GM21576 (cell line): ENCODE measurements around the gene TNRC6C.
"Not testable (repeated sequence)": the region's sequence is repeated elsewhere in the genome, so short reads cannot be mapped to it uniquely, and the experiment has no call there.

Experiments used
- ATAC-seq: cut with Tn5 transposase; IDR thresholded peaks from one replicate; pipeline ENCODE4 v1.9.1; 2021; ENCODE audit warnings: mild to moderate bottlenecking, moderate library complexity; ENCODE audit not compliant: unreplicated experiment

The TNRC6C gene

GRCh38 chr17:78040440-78041385 lies 82.2 kb downstream of the TNRC6C start:
- no peak for ATAC-seq

DNA sequence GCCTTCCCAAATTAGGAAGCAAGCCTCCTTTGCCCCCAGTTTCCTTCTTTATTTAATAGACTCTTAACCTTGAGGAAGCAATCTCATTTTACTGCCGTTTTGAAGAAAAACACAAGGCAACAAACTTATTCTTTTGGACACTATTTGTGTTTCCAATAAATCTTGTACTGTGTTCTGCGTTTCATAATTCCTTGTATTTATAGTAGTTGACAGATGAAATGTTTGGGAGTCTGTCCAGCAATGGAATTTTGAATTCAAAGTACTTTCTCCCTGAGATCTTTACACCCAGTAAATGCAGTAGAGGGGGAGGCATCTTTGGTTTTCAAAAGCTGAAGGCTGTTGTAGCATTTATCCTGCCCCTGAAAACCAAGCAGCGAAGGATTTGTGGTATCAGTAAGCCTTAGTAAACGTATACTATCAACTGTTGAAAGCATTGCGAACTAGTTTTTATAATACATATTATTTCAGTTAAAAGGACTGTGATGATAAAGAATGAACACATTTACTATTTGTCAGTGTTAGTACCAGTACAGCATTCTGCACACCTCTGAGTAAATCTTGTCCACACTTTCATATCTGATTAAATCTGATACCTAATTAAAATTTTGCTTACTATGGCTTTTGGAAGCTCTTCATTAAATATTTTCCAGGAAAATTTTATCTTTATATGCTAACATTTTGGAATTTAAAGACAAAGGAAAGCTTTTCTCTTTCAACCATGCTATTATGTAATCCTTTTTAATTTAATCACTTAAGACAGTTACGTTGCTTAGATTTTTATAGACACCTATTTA lies 83.1 kb downstream of the TNRC6C start:
- ATAC-seq = no peak

DNA sequence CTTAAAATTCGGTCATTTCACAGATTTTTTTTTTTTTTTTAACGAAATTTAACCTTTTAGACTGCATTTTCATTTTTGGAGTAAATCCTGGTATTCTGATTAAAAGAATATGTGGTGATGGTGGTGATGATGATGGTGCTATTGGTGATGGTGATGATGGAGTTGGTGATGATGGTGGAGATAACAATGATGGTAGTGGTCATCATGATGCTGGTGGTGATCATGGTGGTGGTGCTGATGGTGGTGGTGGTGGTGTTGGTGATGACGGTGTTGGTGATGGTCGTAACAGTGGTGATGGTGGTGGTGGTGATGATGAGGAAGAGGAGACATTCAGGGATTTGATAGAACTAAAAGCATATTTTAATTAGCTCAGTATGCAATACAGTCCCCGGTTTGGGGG lies 84.0 kb downstream of the TNRC6C start:
- no peak for ATAC-seq

GRCh38 chr17:78043031-78043430 lies 84.5 kb downstream of the TNRC6C start:
- no peak for ATAC-seq

DNA sequence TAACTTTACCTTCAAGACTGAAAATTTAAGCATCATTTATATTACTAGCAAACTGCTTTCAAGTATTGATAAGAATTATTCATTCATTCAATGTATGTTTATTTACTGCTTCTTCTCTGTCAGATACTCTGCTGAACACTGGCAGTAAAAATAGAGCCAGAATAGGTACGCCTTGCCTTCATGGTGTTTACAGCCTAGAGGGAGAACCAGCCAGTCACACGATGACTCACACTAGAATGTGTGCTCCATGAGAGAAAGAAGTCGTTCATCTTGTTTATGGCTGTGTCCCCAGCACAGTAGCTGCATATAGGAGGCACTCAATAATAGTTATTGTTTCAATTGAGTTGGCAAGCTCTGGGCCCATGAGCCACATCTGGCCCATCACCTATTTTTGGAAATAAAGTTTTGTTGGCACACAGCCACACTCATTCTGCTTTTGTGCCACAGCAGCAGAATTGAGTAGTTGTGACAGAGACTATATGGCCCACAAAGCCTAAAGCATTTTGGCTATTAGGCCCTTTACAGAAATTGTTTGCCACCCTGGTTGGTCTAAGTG lies 85.9 kb downstream of the TNRC6C start:
- ATAC-seq = no peak

DNA sequence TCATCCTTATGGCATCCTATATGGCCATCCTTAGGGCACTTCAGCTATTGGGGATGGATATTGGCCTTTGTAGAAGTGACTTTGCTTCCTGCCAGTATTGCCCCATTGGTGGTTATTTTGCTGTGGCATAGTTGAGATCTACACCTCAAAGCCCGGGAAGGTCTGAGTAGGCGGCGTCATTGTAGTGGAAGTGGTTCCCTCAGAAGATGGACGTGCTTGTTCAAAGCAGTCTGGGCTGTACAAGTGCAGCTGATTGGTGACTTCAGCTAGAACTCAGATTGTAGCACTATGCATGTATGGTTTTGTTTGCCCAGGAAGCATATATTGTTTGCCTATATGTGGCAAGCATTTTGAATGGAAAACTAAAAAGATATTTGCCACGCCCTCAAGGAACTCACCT lies 86.8 kb downstream of the TNRC6C start:
- no peak for ATAC-seq

DNA sequence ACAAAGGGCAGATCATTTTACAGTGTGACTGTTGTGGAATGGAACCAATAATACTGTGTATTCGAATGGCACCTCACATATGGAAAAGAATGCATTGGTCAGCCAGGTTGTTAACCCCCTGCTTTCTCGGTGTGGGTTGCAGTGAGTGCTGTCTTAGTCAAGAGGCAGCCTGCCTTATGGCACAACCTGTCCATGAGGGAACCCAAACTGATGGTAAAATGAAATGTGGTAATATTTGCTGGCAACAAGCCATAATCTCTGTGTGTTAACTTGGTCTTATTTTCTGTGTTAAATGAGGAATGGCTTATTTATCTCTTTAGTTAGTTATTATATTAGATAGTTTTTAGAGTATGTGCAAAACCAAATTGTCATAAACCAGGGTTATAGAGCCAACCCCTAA lies 88.4 kb downstream of the TNRC6C start:
- ATAC-seq = no peak

GRCh38 chr17:78048346-78049292 lies 90.1 kb downstream of the TNRC6C start:
- no peak for ATAC-seq

GRCh38 chr17:78049609-78050008 lies 91.1 kb downstream of the TNRC6C start:
- ATAC-seq = no peak

GRCh38 chr17:78051186-78051972 lies 92.9 kb downstream of the TNRC6C start:
- ATAC-seq = no peak

GRCh38 chr17:78053777-78054468 lies 95.4 kb downstream of the TNRC6C start:
- ATAC-seq = no peak

- no peak for ATAC-seq
These were observed 98.7 kb downstream of the TNRC6C start for GRCh38 chr17:78057113-78057740.

DNA sequence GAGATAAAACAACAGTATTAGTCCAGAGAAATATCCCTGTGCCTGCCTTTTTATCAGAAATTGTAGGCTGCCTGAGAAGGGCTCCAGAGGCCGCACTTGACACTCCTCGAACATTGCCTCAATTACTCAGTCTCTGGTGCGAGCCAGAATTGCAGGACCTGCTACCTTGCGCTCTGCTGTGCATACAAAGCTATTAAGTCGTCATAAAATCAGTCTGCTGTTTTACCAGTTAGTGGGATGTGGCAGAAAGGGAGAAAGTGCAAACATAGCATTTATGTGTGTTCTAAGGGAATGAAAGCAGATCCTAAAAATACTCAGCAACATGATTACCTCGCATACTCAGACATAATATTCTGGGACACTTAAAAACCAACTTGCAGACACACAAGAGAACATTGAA lies 99.5 kb downstream of the TNRC6C start:
- ATAC-seq = no peak

DNA sequence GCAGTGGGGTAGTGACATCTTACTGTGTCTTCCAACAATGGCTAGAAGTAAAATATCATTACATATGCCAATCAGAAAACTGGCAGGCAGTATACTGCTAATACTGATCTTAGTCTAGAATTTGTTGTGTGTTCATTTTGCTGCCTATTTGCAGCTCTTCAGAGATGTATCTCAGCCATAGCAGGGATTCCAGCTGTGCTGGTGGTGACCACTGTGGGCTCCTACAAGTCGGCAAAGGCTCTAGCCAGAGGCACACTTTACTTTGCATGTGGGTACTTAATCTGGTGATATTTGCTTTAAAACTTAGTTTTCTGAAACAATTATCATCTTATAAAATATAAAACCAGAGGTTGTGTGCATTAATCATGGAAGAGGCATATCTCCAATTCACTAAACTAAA lies 100.1 kb downstream of the TNRC6C start:
- no peak for ATAC-seq

DNA sequence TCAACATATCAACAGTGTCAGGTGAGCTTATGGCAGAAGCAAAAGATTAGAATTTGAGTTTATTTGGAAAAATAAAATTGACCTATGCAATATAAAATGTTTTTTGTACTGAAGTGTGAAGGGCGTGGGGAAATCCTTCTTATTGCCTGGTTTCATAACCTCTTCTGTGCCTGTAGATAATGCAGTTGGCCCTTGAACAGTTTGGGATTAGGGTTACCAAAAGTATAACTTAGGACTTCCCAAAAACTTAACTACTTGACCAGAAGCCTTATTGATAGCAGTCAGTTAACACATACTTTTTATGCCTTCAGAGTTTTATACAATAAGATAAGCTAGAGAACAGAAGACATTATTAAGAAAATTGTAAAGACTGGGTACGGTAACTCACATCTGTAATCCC lies 104.1 kb downstream of the TNRC6C start:
- ATAC-seq = no peak

- no peak for ATAC-seq
These were observed 105.0 kb downstream of the TNRC6C start for GRCh38 chr17:78063489-78063888.

DNA sequence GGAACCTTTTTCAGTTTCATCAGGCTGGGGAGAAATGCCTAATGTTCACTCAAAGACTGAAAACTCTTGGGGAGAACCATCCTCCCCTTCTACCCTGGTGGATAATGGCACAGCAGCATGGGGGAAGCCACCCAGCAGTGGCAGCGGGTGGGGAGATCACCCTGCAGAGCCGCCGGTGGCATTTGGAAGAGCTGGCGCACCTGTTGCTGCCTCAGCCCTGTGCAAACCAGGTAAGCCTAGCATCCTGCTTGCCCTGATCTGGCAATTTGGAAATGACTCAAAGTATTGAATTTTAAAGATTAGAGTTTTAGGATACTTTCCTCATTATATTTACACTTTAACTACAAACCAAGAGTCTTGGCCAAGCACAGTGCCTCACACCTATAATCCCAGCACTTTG lies 106.2 kb downstream of the TNRC6C start:
- ATAC-seq = no peak

GRCh38 chr17:78066976-78067375 lies 108.5 kb downstream of the TNRC6C start:
- not testable (repeated sequence) for ATAC-seq

- ATAC-seq = no peak
These were observed 111.2 kb downstream of the TNRC6C start for GRCh38 chr17:78069695-78070094.
